Measurements from ENCODE around the gene PDE10A. TPM values are rescaled to one million over a fixed set of nuclear protein-coding genes. Genes with fewer than 3 reads are reported as not detected.
"Not testable (repeated sequence)": the region's sequence is repeated elsewhere in the genome, so short reads cannot be mapped to it uniquely, and the experiment has no call there.

The PDE10A gene
- total RNA-seq, 2 experiments from 2014 or later, result not detected

DNA sequence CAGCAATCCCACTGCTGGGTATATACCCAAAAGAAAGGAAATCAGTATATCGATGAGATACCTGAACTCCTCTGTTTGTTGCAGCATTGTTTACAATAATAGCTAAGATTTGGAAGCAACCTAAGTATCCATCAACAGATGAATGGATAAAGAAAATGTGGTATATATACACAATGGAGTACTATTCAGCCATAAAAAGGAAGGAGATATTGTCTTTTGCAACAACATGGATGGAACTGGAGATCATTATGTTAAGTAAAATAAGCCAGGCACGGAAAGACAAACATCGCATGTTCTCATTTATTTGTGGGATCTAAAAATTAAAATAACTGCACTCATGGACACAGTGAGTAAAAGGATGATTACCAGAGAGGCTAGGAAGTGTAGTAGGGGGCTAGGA, 108.4 kb downstream of the PDE10A start:
- H3K4me1 Mint-ChIP-seq, H3K9me3 Mint-ChIP-seq, H3K27ac Mint-ChIP-seq, H3K36me3 Mint-ChIP-seq, H3K27me3 Mint-ChIP-seq, H3K4me3 Mint-ChIP-seq, DNase-seq: not testable (repeated sequence)

- Mint-ChIP-seq H3K4me1 (no peaks in the 10 kb centered on the region), H3K36me3 (no peaks in the 10 kb centered on the region), H3K9me3 (peaks cover 3% of the 10 kb centered on the region), H3K27me3 (no peaks in the 10 kb centered on the region), H3K4me3 (no peak overlapping the region), H3K27ac (no peak overlapping the region)
- no peak for DNase-seq
Observed at GRCh38 chr6:165552248-165552736, 110.7 kb downstream of the PDE10A start.

DNA sequence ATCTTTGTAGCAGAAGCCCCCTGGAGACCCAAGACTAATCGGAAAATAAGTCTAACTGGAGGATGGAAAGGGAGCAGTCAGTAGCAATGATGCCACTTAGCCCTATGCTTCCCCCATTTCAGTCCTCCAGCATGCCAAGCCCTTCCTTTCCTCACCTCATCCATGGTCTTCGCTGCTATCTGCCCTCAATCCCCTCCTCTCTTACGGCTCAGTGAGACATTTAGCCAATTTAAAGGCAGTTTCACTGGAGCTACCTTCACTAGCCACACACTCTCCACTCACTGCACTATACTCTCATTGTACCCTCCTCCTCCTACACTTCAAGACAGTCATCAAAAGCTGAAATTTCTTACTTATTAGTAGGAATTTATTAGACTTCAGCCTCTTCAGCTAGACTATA, 111.2 kb downstream of the PDE10A start:
- DNase-seq, result no peak
- H3K4me1 Mint-ChIP-seq, result no peaks in the 10 kb centered on the region
- H3K4me3 Mint-ChIP-seq, result no peak overlapping the region
- no peak overlapping the region for H3K27ac Mint-ChIP-seq
- H3K27me3 Mint-ChIP-seq, result no peaks in the 10 kb centered on the region
- H3K36me3 Mint-ChIP-seq, result no peaks in the 10 kb centered on the region
- H3K9me3 Mint-ChIP-seq, result peaks cover 3% of the 10 kb centered on the region

- H3K27me3 Mint-ChIP-seq, result no peaks in the 10 kb centered on the region
- no peak for DNase-seq
- no peaks in the 10 kb centered on the region for H3K9me3 Mint-ChIP-seq
- H3K4me1 Mint-ChIP-seq, result no peaks in the 10 kb centered on the region
- H3K4me3 Mint-ChIP-seq, result no peak overlapping the region
- H3K36me3 Mint-ChIP-seq, result no peaks in the 10 kb centered on the region
- no peak overlapping the region for H3K27ac Mint-ChIP-seq
Observed at GRCh38 chr6:165548450-165548849, 114.6 kb downstream of the PDE10A start.

DNA sequence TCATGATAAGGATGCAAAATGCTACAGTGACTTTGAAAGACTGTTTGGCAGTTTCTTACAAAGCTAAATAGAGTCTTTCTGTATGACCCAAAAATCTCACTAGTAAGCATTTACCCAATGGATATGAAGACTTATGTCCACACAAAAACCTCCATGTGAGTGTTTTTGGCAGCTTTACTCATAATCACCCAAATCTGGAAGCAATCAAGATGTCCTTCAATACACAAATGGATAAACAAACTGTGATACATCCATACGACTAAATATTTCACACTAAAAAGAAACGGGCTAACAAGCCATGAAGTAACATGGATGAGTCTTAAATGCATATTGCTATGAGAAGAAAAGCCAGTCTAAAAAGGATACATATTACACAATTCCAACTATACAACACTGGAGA, 117.2 kb downstream of the PDE10A start:
- DNase-seq, result no peak
- no peaks in the 10 kb centered on the region for H3K36me3 Mint-ChIP-seq
- H3K4me3 Mint-ChIP-seq, result no peak overlapping the region
- H3K9me3 Mint-ChIP-seq, result no peaks in the 10 kb centered on the region
- no peaks in the 10 kb centered on the region for H3K27me3 Mint-ChIP-seq
- no peaks in the 10 kb centered on the region for H3K4me1 Mint-ChIP-seq
- no peak overlapping the region for H3K27ac Mint-ChIP-seq

DNA sequence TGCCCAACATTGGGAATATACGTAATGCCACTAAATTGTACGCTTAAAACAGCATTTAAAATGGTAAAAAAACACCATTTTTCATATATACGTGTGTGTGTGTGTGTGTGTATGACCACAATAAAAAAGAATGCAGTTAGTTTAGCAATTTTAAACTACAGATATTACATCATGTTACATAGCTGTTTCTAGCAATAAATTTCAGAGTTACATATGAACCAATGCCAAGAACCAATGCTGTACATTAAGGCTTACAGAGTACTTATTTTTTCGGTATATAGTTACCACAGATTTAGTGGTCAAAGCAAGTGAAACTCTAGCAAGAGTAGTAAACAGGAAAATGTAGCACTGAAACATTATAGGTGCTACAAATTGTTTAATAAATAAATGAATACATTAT, 119.3 kb downstream of the PDE10A start:
- no peak for DNase-seq
- Mint-ChIP-seq H3K27ac (no peak overlapping the region), H3K9me3 (no peaks in the 10 kb centered on the region), H3K27me3 (no peaks in the 10 kb centered on the region), H3K4me1 (no peaks in the 10 kb centered on the region), H3K36me3 (no peaks in the 10 kb centered on the region), H3K4me3 (no peak overlapping the region)

DNA sequence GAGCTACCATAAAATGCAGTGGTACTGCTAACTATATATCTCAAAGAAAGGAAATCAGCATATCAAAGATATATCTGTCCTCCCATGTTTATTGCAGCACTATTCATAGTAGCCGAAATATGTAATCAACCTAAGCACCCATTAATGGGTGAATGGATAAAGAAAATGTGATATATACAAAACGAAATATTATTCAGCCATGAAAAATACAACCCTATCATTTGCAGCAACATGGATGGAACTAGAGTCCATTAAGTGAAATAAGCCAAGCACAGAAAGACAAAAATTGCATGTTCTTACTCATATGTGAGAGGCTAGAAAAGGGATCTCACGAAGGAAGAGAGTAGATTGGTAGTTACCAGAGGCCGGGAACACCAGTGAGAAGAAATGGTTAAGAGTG, 126.1 kb downstream of the PDE10A start:
- DNase-seq, result no peak
- Mint-ChIP-seq H3K27ac (no peak overlapping the region), H3K27me3 (peaks cover 3% of the 10 kb centered on the region), H3K36me3 (no peaks in the 10 kb centered on the region), H3K4me1 (no peaks in the 10 kb centered on the region), H3K9me3 (no peaks in the 10 kb centered on the region), H3K4me3 (no peak overlapping the region)

- no peak for DNase-seq
- Mint-ChIP-seq H3K4me1 (no peaks in the 10 kb centered on the region), H3K27me3 (peaks cover 5% of the 10 kb centered on the region), H3K9me3 (no peaks in the 10 kb centered on the region), H3K4me3 (no peak overlapping the region), H3K36me3 (no peaks in the 10 kb centered on the region), H3K27ac (no peak overlapping the region)
Observed at GRCh38 chr6:165519316-165519715, 143.7 kb downstream of the PDE10A start.

DNA sequence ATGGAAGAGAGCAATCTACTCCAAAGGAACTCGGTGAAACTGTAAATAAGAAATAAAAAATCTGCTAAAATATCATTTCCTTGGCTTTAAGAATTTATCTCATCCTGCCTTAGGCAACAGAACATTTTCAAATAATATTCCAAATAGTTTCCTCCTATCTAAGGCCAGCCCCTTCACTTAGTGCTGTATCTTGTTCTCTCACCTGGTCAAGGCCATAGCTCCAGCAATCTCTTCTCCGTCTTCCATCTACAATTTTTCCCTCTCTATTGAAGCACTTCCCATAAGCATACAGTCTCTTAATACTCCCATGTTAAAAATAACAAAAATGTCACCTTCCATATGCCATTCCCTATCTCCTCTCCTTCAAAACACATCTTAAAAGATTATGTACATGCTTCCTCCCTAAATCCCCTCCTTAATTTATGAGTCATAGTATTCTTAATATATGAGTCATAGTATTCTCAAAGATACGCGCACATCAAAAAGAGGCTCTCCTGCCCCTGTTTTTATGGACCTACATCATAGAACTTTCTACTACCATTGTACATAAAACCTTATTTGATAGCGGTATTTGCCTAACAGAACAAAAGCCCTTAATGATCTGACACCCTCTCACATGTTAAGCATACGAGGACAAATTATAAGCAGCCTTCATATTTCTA, 146.9 kb downstream of the PDE10A start:
- peaks cover 5% of the 10 kb centered on the region for H3K27me3 Mint-ChIP-seq
- no peak for DNase-seq
- H3K9me3 Mint-ChIP-seq, result no peaks in the 10 kb centered on the region
- H3K36me3 Mint-ChIP-seq, result no peaks in the 10 kb centered on the region
- peaks cover 6% of the 10 kb centered on the region for H3K4me1 Mint-ChIP-seq
- H3K27ac Mint-ChIP-seq, result no peak overlapping the region
- H3K4me3 Mint-ChIP-seq, result no peak overlapping the region

GRCh38 chr6:165514621-165515020, 148.4 kb downstream of the PDE10A start:
- H3K27ac Mint-ChIP-seq, result no peak overlapping the region

GRCh38 chr6:165511807-165512206, 151.2 kb downstream of the PDE10A start:
- no peak for DNase-seq
- H3K27ac Mint-ChIP-seq, result peak overlapping the region; percentile 9
- no peaks in the 10 kb centered on the region for H3K9me3 Mint-ChIP-seq
- H3K36me3 Mint-ChIP-seq, result no peaks in the 10 kb centered on the region
- H3K4me1 Mint-ChIP-seq, result peaks cover 6% of the 10 kb centered on the region
- H3K27me3 Mint-ChIP-seq, result peaks cover 5% of the 10 kb centered on the region
- no peak overlapping the region for H3K4me3 Mint-ChIP-seq

More at GRCh38 chr6:165514621-165515020, 148.4 kb downstream of the PDE10A start:
- Mint-ChIP-seq H3K36me3 (no peaks in the 10 kb centered on the region), H3K4me1 (peaks cover 6% of the 10 kb centered on the region), H3K9me3 (no peaks in the 10 kb centered on the region), H3K4me3 (no peak overlapping the region), H3K27me3 (peaks cover 5% of the 10 kb centered on the region)
- DNase-seq, result no peak

DNA sequence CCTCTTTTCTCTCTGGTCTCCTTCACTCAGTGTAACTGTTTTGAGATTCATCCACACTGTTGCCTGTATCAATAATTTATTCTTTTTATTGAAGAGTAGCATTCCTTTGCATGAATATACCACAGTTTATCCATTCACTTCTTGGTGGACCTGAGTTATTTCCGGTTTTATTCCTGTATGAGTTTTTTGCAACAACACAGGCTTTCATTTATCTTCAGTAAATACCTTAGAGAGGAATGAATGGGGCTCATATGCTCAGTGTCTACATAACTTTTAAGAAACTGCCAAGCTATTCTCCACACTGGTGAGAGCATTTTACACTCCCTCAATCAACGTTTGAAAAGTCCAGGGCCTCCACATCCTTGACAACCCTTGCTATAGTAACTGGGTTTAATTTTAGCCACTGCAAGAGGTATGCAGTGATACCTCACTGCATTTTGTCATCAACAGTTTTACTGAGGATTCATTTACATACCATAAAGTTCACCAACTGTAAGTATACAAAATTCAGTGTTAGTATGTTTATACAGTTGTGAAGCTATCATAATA, 154.6 kb downstream of the PDE10A start:
- DNase-seq, result no peak
- H3K27ac Mint-ChIP-seq, result no peak overlapping the region
- H3K27me3 Mint-ChIP-seq, result no peaks in the 10 kb centered on the region

GRCh38 chr6:165506657-165507056, 156.4 kb downstream of the PDE10A start:
- Mint-ChIP-seq H3K27me3 (no peaks in the 10 kb centered on the region), H3K36me3 (no peaks in the 10 kb centered on the region), H3K9me3 (no peaks in the 10 kb centered on the region), H3K27ac (no peak overlapping the region), H3K4me3 (no peak overlapping the region), H3K4me1 (peaks cover 2% of the 10 kb centered on the region)
- DNase-seq, result no peak

More for the DNA sequence above, 154.6 kb downstream of the PDE10A start:
- Mint-ChIP-seq H3K9me3 (no peaks in the 10 kb centered on the region), H3K4me1 (peaks cover 6% of the 10 kb centered on the region), H3K4me3 (no peak overlapping the region), H3K36me3 (no peaks in the 10 kb centered on the region)

- H3K9me3 Mint-ChIP-seq, H3K4me3 Mint-ChIP-seq, DNase-seq, H3K4me1 Mint-ChIP-seq, H3K27ac Mint-ChIP-seq, H3K36me3 Mint-ChIP-seq, H3K27me3 Mint-ChIP-seq: not testable (repeated sequence)
Observed at GRCh38 chr6:165500214-165500907, 162.7 kb downstream of the PDE10A start.

GRCh38 chr6:165497472-165497871, 165.6 kb downstream of the PDE10A start:
- H3K36me3 Mint-ChIP-seq, result no peaks in the 10 kb centered on the region
- no peak overlapping the region for H3K27ac Mint-ChIP-seq
- H3K9me3 Mint-ChIP-seq, result peaks cover 1% of the 10 kb centered on the region
- H3K4me1 Mint-ChIP-seq, result no peaks in the 10 kb centered on the region
- no peaks in the 10 kb centered on the region for H3K27me3 Mint-ChIP-seq
- DNase-seq, result no peak
- H3K4me3 Mint-ChIP-seq, result no peak overlapping the region

All from activated naive CD8-positive, alpha-beta T cell treated with anti-CD3 and anti-CD28 coated beads for 36 hours (primary cell).